GM12873 (cell line): ENCODE data around the gene MRC2.

Source experiments
- TF ChIP-seq, protein P1 (sequence below): IDR thresholded peaks from 2 replicates; pipeline ENCODE4 v1.5.1; 2012; ENCODE audit warnings: low read depth, mild to moderate bottlenecking, moderate library complexity, low read length, control low read depth; ENCODE audit not compliant: insufficient read depth; ENCODE audit errors: missing control alignments

The MRC2 gene

DNA sequence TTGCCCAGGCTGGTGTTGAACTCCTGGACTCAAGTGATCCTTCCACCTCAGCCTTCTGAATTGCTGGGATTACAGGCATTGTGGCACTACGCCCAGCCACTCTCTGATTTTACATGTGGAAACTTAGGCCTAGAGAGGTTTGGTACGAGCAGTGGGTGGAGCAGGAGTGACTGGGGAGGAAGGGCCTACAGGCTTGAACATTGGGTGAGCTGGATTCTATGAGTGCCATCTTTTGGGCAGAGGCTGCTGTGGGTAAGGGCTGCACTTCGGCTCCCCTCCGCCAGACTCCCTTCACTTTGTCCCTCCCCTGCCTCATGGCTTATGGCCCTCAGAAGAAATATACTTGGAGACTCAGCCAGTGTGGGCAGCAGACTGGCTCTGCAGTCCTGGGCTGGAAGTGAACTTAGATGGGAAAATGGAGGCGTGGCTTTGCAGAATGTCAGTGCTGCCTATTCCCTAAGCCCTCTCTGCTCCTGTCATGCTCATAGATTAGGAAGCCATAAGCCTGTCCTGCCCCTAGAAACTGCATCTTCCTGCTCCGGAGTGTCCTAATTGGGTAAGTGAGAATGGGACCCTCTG, 9.5 kb upstream of the MRC2 start:
- TF ChIP-seq, protein P1, sequence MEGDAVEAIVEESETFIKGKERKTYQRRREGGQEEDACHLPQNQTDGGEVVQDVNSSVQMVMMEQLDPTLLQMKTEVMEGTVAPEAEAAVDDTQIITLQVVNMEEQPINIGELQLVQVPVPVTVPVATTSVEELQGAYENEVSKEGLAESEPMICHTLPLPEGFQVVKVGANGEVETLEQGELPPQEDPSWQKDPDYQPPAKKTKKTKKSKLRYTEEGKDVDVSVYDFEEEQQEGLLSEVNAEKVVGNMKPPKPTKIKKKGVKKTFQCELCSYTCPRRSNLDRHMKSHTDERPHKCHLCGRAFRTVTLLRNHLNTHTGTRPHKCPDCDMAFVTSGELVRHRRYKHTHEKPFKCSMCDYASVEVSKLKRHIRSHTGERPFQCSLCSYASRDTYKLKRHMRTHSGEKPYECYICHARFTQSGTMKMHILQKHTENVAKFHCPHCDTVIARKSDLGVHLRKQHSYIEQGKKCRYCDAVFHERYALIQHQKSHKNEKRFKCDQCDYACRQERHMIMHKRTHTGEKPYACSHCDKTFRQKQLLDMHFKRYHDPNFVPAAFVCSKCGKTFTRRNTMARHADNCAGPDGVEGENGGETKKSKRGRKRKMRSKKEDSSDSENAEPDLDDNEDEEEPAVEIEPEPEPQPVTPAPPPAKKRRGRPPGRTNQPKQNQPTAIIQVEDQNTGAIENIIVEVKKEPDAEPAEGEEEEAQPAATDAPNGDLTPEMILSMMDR, result no peak

DNA sequence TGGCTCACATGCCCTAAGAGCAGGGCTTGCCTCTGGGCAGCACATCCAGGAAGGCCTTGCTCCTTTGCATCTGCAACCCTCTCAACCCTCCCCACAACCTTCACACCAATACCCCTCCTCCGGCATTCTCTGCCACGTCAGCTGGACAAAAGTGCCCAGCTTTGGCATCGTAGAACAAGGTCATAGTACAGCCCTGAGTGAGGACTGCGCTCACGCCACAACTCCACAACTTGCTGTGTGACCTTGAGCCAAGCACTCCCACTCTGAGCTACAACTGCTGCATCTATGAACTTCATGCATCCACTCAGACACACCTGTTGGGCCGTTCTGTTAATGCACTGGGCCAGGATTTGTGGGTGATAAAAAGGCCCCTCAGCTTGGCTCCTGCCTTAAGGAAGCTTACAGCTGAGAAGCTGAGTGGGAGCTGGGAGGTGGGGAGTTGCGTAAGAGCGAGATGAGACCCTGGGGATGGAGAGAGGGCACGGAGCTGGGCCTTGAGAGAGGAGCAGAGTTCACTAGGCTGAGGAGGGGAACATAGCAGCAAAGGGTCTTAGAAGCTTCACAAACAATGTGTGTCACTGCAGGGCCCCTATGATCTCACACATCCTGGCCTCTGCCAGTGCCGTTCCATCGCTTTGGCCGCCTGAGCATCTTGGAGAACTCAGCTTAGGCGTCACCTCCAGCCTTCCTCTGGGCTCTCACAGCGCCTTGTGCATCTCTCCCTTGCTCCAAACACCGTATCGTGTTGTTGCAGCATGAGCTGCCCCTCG, 8.6 kb upstream of the MRC2 start:
- TF ChIP-seq, protein P1, result no peak

DNA sequence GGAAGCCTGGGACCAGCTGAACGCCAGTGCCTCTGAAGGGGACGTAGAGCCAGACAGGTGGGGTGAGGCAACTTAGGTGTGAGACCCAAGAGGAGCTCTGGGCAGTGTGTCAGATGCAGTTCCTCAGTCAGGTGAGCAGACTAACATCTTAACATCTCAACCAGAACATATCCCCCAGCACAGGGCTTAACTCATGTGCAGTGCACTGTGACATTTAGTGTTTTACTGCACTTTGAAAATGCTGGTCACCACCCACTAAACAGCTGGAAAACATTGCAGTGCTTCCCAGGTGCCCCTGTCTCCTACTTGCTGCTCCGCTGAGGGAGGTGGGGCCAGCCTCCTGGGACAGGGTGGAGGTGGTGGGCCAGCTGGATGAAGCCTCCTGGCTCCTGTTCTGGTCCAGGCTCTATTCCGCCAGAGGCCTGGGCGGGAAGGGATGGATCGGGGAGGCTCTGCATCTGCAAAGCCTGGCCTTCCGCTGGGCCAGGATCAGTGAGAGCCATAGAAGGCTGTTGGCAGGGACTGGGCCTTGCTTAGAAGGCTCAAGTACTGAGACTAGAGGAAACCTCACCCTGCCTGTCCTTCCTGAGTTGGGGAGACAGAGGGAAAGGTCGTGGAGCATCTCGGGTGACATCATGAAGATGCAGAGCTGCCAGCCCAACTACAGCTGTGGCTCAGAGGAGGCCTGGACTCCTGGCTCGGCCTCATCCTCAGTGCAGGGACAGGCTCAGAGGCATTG, 7.9 kb upstream of the MRC2 start:
- TF ChIP-seq, protein P1, result no peak

DNA sequence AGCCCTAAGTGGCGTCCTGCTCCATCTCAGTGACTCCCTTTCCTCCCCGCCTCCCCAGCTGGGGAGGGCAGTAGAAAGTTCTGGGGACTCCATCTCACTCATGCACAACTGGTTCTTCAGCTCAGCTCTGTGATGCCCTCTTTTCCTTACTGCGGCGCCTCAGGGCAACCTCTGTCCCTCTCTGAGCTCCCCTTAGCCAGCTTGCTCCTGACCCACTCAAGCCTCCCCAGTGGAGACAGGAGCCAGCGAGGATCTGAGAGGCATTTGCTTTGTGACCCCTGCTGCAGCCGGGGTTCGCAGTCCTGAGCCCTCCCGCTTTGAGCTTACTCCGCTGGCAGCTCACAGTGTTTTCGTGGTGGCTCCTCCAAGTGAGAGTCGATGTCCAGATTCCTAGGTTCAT, 6.2 kb upstream of the MRC2 start:
- TF ChIP-seq, protein P1, result no peak

DNA sequence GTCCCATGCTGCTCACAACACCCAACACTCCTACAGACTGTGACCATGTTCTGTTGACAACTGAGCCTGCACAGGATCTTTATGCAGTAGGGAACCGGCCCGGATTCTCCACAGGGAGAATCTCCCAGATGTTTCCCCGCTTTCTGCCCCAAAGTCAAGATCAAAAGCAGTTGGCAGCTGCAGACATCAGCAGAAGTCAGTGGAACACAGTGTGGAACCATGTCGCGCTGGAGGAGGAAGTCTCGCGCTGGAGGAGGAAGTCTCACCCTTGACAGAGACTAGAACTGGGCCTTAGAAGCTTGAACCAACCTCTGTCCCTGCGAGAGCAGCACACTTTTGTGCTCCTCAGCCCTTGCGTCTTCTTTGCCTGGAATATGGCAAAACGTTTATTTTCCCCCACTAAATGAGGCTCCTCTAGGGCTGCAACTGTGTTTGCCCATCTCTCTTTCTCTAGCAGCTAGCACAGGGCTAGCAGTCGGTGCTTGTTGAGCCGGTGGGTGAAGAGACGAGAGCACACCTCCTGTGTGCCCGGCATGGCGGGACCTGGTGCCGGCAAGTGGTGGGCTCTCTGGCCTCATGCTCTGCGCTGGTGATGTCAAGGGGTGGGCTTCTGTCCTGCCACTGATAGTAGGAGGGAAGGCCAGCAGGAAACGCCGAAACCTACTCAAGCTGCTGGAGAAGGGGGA, 2.1 kb upstream of the MRC2 start:
- TF ChIP-seq, protein P1, result no peak

DNA sequence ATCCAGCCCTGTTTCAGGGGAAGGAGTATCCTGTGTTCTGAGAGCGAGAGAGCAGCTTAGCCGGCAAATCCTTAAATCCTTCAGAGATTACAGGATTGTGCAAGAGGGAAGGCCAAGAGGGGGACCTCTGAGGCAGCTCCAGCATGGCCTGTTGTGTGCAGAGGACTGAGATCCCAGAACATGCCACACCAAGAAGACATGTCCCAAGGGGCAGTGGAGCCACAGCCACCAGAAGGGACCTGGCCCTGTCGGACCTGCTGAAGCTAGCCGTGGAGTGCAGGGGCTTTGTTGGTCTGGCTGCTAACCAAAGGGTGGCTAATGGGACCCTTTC, 1.6 kb upstream of the MRC2 start:
- TF ChIP-seq, protein P1, result no peak

DNA sequence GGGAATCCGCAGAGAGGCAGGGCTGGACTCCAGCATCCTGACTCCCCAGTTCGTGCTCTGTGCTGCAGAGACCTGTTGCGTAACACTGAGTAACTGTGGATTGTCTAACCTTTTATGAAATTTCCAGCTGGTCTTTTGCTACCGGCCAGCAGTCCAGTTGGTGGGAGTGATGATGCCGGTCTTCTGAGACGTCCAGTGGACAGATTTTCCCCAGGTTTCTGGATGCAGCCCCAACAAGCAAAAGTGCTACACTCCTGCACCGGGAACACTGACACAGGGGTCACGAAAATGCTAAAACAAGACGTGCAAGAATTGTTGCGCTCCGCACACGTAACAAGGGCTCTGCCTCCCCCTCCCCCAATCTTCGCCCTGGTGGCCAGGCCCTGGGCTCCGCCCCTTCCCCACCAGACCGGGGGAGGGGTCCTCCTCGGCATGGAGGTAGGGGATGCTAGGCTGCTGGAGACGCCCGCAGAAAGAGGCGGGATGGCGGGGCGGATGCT, 701 bp upstream of the MRC2 start:
- TF ChIP-seq, protein P1, result no peak
